Tibial nerve (tissue), 4 donors: ENCODE results near the gene AEBP1. TPM values are rescaled to one million over a fixed set of nuclear protein-coding genes. Genes with fewer than 3 reads are reported as not detected.

ENCODE experiments used
- DNase-seq, 2 donors: peaks; one replicate each; pipeline ENCODE4 v3.0.0-alpha.2; 2019; ENCODE audit warnings: low spot score in 2 of 2
- H3K27ac ChIP-seq, 4 donors: fragments of 200-600 bp; sonication (generic) in 3 of 4; one replicate each; pipeline ENCODE4 v1.5.1; 2017 to 2019; ENCODE audit warnings: mild to moderate bottlenecking in 1 of 4
- H3K27me3 ChIP-seq, 2 donors: fragments of 200-600 bp; sonication (generic) in 1 of 2; one replicate each; pipeline versions ENCODE4 v1.5.1 to v1.6.0; 2017 to 2019
- H3K36me3 ChIP-seq, 3 donors: fragments of 200-600 bp; sonication (generic); one replicate each; pipeline ENCODE4 v1.5.1; 2018 to 2019
- H3K4me1 ChIP-seq, 4 donors: fragments of 200-600 bp; sonication (generic) in 3 of 4; one replicate each; pipeline ENCODE4 v1.5.1; 2017 to 2019
- H3K4me3 ChIP-seq, 4 donors: fragments of 200-600 bp; sonication (generic) in 3 of 4; one replicate each; pipeline ENCODE4 v1.5.1; 2017 to 2019; ENCODE audit warnings: mild to moderate bottlenecking in 1 of 4, moderate library complexity in 1 of 4
- H3K9me3 ChIP-seq, 4 donors: fragments of 200-600 bp; sonication (generic) in 3 of 4; one replicate each; pipeline ENCODE4 v1.5.1; 2017 to 2019
- CTCF ChIP-seq, 5 experiments: fragments of 200-600 bp in 3 of 5; fragments of 450-650 bp in 2 of 5; sonication (generic) in 3 of 5; IDR thresholded peaks; one replicate each; pipeline ENCODE4 v1.5.1; 2016 to 2019; ENCODE audit warnings: antibody characterized with exemption in 5 of 5, mild to moderate bottlenecking in 3 of 5, moderate library complexity in 2 of 5
- EP300 ChIP-seq, 2 donors: sonication (generic); formaldehyde crosslinking; IDR thresholded peaks; one replicate each; pipeline ENCODE4 v1.6.1; 2017; ENCODE audit warnings: antibody characterized with exemption in 2 of 2, mild to moderate bottlenecking in 1 of 2
- POLR2A ChIP-seq, 2 donors: fragments of 450-650 bp; IDR thresholded peaks; one replicate each; pipeline ENCODE4 v1.6.1; 2017; ENCODE audit warnings: antibody characterized with exemption in 2 of 2, mild to moderate bottlenecking in 2 of 2, moderate library complexity in 2 of 2
- WGBS, 2 donors: methylation state at CpG; one replicate each; pipeline ENCODE4 v1.1.5; 2018; 5-methylcytosine and 5-hydroxymethylcytosine counted together
- total RNA-seq, 4 donors: library from RNA; depleted of rRNA; stranded (reverse); fragments of >200 nt; gene quantifications; one replicate each; pipeline ENCODE4 v1.1.0, GENCODE V29; 2016

The AEBP1 gene
- total RNA-seq, 4 donors from 2014 or later = 142 to 440 (median 264) TPM

- Histone ChIP-seq H3K4me1 (no peaks in the 10 kb centered on the region), H3K36me3 (no peaks in the 10 kb centered on the region), H3K9me3 (no peaks in the 10 kb centered on the region), H3K4me3 (no peak overlapping the region), H3K27me3 (no peaks in the 10 kb centered on the region), H3K27ac (no peak overlapping the region)
- 73 to 78% methylated on average over 3 to 4 of the region's 4 CpGs for WGBS, 2 donors
- no peak for DNase-seq
- TF ChIP-seq POLR2A (IDR thresholded peaks at IDR 0.05) (no peak), EP300 (IDR thresholded peaks at IDR 0.05) (no peak), CTCF (IDR thresholded peaks at IDR 0.05) (no peak)
Measured at GRCh38 chr7:44156453-44157010, 52.4 kb downstream of the AEBP1 start.

GRCh38 chr7:44157116-44158080 is 53.3 kb downstream of the AEBP1 start:
- no peaks in the 10 kb centered on the region for H3K9me3 ChIP-seq
- no peak overlapping the region for H3K4me3 ChIP-seq
- no peaks in the 10 kb centered on the region for H3K27me3 ChIP-seq
- DNase-seq = no peak
- no peak for TF ChIP-seq CTCF (IDR thresholded peaks at IDR 0.05)
- TF ChIP-seq POLR2A (IDR thresholded peaks at IDR 0.05) = no peak
- no peak for TF ChIP-seq EP300 (IDR thresholded peaks at IDR 0.05)
- H3K27ac ChIP-seq = no peak overlapping the region
- WGBS, 2 donors = 76% methylated on average over 15 of the region's 15 CpGs
- H3K36me3 ChIP-seq = no peaks in the 10 kb centered on the region
- no peaks in the 10 kb centered on the region for H3K4me1 ChIP-seq

GRCh38 chr7:44158096-44158872 is 54.1 kb downstream of the AEBP1 start:
- Histone ChIP-seq H3K4me3 (no peak overlapping the region), H3K27ac (no peak overlapping the region)
- DNase-seq = no peak

GRCh38 chr7:44158873-44159631 is 54.9 kb downstream of the AEBP1 start:
- 63 to 83% methylated on average over 6 to 9 of the region's 12 CpGs for WGBS, 2 donors
- no peaks in the 10 kb centered on the region for H3K4me1 ChIP-seq
- no peak overlapping the region for H3K27ac ChIP-seq
- TF ChIP-seq EP300 (IDR thresholded peaks at IDR 0.05) (no peak), POLR2A (IDR thresholded peaks at IDR 0.05) (no peak), CTCF (IDR thresholded peaks at IDR 0.05) (no peak)
- no peak overlapping the region for H3K4me3 ChIP-seq
- no peaks in the 10 kb centered on the region for H3K36me3 ChIP-seq
- no peaks in the 10 kb centered on the region for H3K9me3 ChIP-seq
- no peaks in the 10 kb centered on the region for H3K27me3 ChIP-seq
- no peak for DNase-seq

More at GRCh38 chr7:44158096-44158872, 54.1 kb downstream of the AEBP1 start:
- no peaks in the 10 kb centered on the region for H3K36me3 ChIP-seq
- no peak for TF ChIP-seq CTCF (IDR thresholded peaks at IDR 0.05)
- TF ChIP-seq POLR2A (IDR thresholded peaks at IDR 0.05) = no peak
- no peak for TF ChIP-seq EP300 (IDR thresholded peaks at IDR 0.05)
- 68 to 77% methylated on average over 7 to 8 of the region's 10 CpGs for WGBS, 2 donors
- no peaks in the 10 kb centered on the region for H3K27me3 ChIP-seq
- no peaks in the 10 kb centered on the region for H3K4me1 ChIP-seq
- no peaks in the 10 kb centered on the region for H3K9me3 ChIP-seq
